ENCODE data around the gene ZFP30. TPM values are rescaled to one million over a fixed set of nuclear protein-coding genes. Genes with fewer than 3 reads are reported as not detected.
"Not testable (repeated sequence)": the region's sequence is repeated elsewhere in the genome, so short reads cannot be mapped to it uniquely, and the experiment has no call there.

Gene ZFP30
- total RNA-seq, 4 donors from 2014 or later, result 3.3 to 13.1 (median 5.5) TPM

DNA sequence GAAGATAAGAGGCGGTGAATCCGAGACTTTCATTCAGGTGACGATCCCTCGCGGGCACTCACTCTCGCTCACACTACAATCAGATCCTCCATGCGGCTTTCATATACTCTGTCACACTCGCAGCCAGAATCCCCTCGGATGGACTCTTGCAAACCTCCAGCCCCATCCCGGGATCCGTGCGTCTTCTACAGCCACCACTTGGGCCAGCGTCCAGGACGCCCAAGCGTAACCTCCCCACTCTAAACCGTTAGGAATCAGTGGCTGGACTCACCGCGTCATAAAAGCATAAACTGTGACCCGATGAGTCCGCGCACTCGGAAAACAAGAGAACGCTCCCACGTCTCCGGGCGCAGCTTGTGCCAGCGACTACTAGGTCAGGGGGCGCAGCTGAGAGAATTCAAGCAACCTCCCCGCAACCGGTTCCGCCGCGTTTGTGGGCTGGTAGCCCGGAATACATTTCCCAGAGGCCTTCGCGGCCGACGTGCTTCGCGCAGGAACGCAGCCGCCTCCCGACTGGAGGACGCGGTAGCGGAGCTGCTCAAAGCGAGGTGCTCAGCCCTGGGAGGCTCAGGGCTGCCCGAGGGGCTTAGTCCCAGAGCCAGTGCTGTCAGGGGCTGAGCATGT lies 36.7 kb upstream of the ZFP30 start:
- H3K27ac ChIP-seq, result peak overlapping the region; percentile 48 to 78 (median 68)
- H3K4me1 ChIP-seq, result no peaks in the 10 kb centered on the region
- peak overlapping the region; percentile 41 to 65 (median 53) for H3K4me3 ChIP-seq
- no peaks in the 10 kb centered on the region for H3K36me3 ChIP-seq
- TF ChIP-seq POLR2A (IDR thresholded peaks at IDR 0.05), result no peak
- DNase-seq, result peak; percentile 75 to 93 (median 85)
- H3K9me3 ChIP-seq, result peaks cover 0 to 10% (median 4%) of the 10 kb centered on the region in 4 donors
- no peaks in the 10 kb centered on the region for H3K27me3 ChIP-seq

DNA sequence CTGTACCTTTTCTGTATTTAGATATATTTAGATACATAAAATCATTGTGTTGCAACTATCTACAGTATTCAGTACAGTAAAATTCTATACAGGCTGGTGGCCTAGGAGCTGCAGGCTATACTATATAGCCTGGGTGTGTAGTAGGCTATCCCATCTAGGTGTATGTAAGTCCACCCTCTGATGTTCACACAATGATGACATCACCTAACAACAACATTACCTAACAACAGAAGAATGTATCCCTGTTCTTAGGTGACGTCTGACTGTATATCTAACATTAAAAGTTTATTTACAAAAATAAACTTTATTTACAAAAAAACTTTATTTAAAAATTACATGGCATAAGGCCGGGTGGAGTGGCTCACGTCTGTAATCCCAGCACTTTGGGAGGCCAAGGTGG lies 28.3 kb upstream of the ZFP30 start:
- Histone ChIP-seq H3K36me3 (no peaks in the 10 kb centered on the region), H3K9me3 (peaks cover 0 to 7% (median 2%) of the 10 kb centered on the region in 4 donors), H3K4me1 (no peaks in the 10 kb centered on the region), H3K27me3 (no peaks in the 10 kb centered on the region), H3K27ac (no peak overlapping the region), H3K4me3 (no peak overlapping the region)
- no peak for DNase-seq
- TF ChIP-seq, protein P1, sequence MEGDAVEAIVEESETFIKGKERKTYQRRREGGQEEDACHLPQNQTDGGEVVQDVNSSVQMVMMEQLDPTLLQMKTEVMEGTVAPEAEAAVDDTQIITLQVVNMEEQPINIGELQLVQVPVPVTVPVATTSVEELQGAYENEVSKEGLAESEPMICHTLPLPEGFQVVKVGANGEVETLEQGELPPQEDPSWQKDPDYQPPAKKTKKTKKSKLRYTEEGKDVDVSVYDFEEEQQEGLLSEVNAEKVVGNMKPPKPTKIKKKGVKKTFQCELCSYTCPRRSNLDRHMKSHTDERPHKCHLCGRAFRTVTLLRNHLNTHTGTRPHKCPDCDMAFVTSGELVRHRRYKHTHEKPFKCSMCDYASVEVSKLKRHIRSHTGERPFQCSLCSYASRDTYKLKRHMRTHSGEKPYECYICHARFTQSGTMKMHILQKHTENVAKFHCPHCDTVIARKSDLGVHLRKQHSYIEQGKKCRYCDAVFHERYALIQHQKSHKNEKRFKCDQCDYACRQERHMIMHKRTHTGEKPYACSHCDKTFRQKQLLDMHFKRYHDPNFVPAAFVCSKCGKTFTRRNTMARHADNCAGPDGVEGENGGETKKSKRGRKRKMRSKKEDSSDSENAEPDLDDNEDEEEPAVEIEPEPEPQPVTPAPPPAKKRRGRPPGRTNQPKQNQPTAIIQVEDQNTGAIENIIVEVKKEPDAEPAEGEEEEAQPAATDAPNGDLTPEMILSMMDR (IDR thresholded peaks at IDR 0.05), result no peak
- no peak for TF ChIP-seq POLR2A (IDR thresholded peaks at IDR 0.05)

DNA sequence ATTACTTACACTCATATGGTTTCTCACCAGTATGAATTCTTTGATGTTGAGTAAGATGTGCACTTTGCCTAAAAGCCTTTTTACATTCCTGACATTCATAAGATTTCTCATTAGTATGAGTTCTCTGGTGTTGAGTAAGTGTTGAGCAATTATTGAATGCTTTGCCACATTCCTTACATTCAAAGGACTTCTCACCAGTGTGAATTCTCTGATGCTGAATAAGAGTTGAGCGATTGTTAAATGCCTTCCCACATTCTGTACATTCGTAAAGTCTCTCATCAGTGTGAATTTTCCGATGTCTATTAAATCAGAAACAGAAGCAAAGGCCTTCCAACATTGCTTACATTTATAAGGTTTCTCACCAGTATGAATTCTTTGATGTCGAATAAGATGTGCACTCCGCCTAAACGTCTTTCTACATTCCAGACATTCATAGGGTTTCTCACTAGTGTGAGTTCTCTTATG lies 14.2 kb upstream of the ZFP30 start:
- Histone ChIP-seq H3K9me3 (peaks cover 0 to 74% (median 9%) of the 10 kb centered on the region in 4 donors), H3K4me3 (no peak overlapping the region), H3K4me1 (no peaks in the 10 kb centered on the region), H3K36me3 (no peaks in the 10 kb centered on the region), H3K27me3 (no peaks in the 10 kb centered on the region), H3K27ac (no peak overlapping the region)
- no peak for DNase-seq
- TF ChIP-seq POLR2A (IDR thresholded peaks at IDR 0.05), result no peak
- TF ChIP-seq, protein P1 (IDR thresholded peaks at IDR 0.05), result no peak

DNA sequence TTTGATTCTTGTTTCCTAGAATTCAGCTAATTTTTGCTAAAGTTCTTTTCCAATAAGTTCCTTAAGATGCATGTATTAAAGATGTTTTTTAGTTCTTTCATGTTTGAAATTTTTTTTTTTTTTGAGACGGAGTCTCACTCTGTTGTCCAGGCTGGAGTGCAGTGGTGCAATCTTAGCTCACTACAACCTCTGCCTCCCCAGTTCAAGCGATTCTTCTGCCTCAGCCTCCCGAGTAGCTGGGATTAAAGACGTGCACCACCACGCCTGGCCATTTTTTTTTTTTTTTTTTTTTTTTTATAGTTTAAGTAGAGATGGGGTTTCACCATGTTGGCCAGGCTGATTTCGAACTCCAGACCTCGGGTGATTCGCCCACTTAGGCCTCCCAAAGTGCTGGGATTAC lies 1.9 kb upstream of the ZFP30 start:
- DNase-seq, H3K4me3 ChIP-seq: not testable (repeated sequence)
- H3K4me1 ChIP-seq, result peaks cover 0 to 15% (median 4%) of the 10 kb centered on the region in 4 donors

DNA sequence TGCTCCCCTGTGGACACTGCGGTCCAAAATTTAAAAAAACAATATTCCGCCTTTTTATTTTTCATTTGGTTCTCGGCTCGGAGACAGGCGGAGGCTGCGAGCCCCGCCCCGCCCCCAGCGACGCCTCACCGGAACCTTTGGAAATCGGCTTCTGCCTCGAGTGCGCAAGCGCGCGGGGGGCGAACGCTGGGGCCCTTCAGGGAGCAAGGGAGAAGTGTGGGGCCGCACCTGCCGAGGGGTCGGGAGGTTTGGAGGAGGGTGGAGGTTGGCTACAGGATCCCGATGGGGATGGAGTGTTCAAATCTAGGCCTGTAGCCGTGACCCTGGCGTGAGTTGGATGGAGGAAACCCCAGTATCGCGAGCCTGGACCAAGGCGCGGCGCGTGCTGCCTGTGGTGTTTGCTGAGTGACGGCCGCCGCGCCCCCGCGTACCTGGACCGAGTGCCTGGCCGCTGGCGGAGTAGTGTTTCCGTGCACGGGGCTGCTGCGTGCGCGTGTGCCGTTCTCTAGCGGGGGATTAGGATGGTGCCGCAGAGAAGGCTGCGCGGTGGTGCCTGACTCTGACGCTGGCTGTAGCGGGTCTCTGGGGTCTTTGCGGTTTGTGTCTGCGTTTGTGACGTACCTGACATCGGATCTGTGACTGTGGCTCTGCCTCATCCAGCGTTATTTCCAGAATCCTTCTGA lies 565 bp upstream of the ZFP30 start:
- peaks cover 0 to 15% (median 4%) of the 10 kb centered on the region in 4 donors for H3K4me1 ChIP-seq
- no peaks in the 10 kb centered on the region for H3K27me3 ChIP-seq
- H3K36me3 ChIP-seq, result no peaks in the 10 kb centered on the region
- peak overlapping the region; percentile 82 to 90 (median 86) for H3K27ac ChIP-seq
- peak; percentile 74 to 91 (median 86) for DNase-seq
- TF ChIP-seq, protein P1 (IDR thresholded peaks at IDR 0.05), result no peak
- no peak for TF ChIP-seq POLR2A (IDR thresholded peaks at IDR 0.05)
- peak overlapping the region; percentile 64 to 82 (median 72) for H3K4me3 ChIP-seq
- H3K9me3 ChIP-seq, result no peaks in the 10 kb centered on the region

More for the DNA sequence above, 1.9 kb upstream of the ZFP30 start:
- H3K27me3 ChIP-seq, H3K36me3 ChIP-seq, H3K9me3 ChIP-seq, H3K27ac ChIP-seq: not testable (repeated sequence)

DNA sequence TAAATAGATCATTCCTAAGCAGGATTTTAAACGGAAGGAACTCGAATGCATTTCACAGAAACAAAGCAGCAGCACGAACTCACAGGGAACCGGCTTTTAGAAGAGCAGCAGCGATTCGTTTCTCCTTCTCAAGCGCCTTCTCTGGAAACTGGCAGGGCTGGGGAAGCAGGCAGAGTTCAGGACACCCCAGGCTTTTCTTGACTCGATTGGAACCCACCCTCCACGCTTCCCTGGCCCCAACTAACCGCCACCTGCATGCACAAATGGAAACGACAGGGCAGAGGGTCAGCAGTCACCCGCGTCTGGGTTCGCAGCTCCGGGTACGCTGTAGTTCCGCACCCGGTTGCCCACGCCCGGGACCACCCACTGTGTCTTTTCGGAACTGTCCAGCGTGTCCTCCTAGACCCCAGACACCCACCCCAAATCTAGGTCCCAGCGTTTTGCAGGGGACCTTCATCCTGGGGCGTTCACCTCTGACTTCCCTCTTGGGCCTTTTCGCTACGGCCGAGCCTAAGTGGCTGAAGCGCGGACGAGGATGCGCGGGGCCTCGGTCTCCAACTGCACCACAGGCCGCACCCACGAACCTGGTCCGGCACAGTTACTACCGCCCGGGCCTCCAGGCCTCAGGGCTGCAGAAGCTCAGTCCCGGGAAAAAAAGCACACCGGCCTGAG lies 500 bp downstream of the ZFP30 start:
- H3K4me1 ChIP-seq, result peaks cover 0 to 15% (median 4%) of the 10 kb centered on the region in 4 donors
- peak in 2 of 3 donors; percentile 49 to 59 for DNase-seq
- peak overlapping the region; percentile 82 to 90 (median 86) for H3K27ac ChIP-seq
- no peaks in the 10 kb centered on the region for H3K27me3 ChIP-seq
- peak overlapping the region; percentile 64 to 82 (median 72) for H3K4me3 ChIP-seq
- no peaks in the 10 kb centered on the region for H3K9me3 ChIP-seq
- TF ChIP-seq POLR2A (IDR thresholded peaks at IDR 0.05), result no peak
- TF ChIP-seq, protein P1 (IDR thresholded peaks at IDR 0.05), result no peak
- no peaks in the 10 kb centered on the region for H3K36me3 ChIP-seq
